OCI-LY7 (cell line): Measurements from ENCODE around the gene CLDN8. TPM values are rescaled to one million over a fixed set of nuclear protein-coding genes. Genes with fewer than 3 reads are reported as not detected.

Source experiments
- BruUV-seq: library from RNA; stranded (reverse); fragments of 400-500 nt; replicated peaks from 2 replicates; lab custom pipeline; 2021; lab: Mats Ljungman, UMichigan
- CTCF ChIA-PET: fragments of 300-600 bp; sonication (Branson Sonifier 250); formaldehyde crosslinking; loops from one replicate; lab custom pipeline; 2022; ENCODE audit warnings: antibody characterized with exemption; ENCODE audit not compliant: unreplicated experiment; lab: Charles Lee
- POLR2A ChIA-PET: fragments of 300-600 bp; sonication (Branson Sonifier 250); formaldehyde crosslinking; loops from one replicate; lab custom pipeline; 2022; ENCODE audit warnings: antibody characterized with exemption; lab: Charles Lee
- DNase-seq: peaks from one replicate; pipeline ENCODE4 v3.0.0-alpha.2; 2015; ENCODE audit warnings: low spot score
- H2AFZ ChIP-seq: fragments of 200-600 bp; sonication (generic), shearing (Covaris generic); 2 replicates; pipeline ENCODE4 v1.6.1; 2014; ENCODE audit warnings: mild to moderate bottlenecking, antibody characterized with exemption, low read length, moderate library complexity
- H3K27ac ChIP-seq: fragments of 200-600 bp; sonication (generic); 2 replicates; pipeline ENCODE4 v1.5.1; 2014; ENCODE audit warnings: mixed run types, low read depth, mild to moderate bottlenecking, moderate library complexity, low read length, inconsistent platforms; ENCODE audit not compliant: poor library complexity, severe bottlenecking
- H3K36me3 ChIP-seq: fragments of 200-600 bp; sonication (generic); 2 replicates; pipeline ENCODE4 v1.6.1; 2014; ENCODE audit warnings: mild to moderate bottlenecking, antibody characterized with exemption, low read length, moderate library complexity, mixed read lengths; ENCODE audit not compliant: insufficient read depth
- H3K4me1 ChIP-seq: fragments of 200-600 bp; sonication (generic); 2 replicates; pipeline ENCODE4 v1.5.1; 2014; ENCODE audit warnings: mild to moderate bottlenecking, low read length; ENCODE audit not compliant: insufficient read depth, poor library complexity, severe bottlenecking
- H3K4me2 ChIP-seq: fragments of 200-600 bp; sonication (generic); 2 replicates; pipeline ENCODE4 v1.6.1; 2014; ENCODE audit warnings: mild to moderate bottlenecking, low read length
- H3K4me3 ChIP-seq: fragments of 200-600 bp; sonication (generic); 2 replicates; pipeline ENCODE4 v1.5.1; 2014; ENCODE audit warnings: mild to moderate bottlenecking, low read depth, low read length; ENCODE audit not compliant: poor library complexity, severe bottlenecking
- H3K79me2 ChIP-seq: fragments of 200-600 bp; sonication (generic); 2 replicates; pipeline ENCODE4 v1.6.1; 2016; ENCODE audit warnings: low read depth, mild to moderate bottlenecking, low read length, moderate library complexity, mixed read lengths; ENCODE audit not compliant: insufficient read depth
- H3K9me2 ChIP-seq: fragments of 200-600 bp; sonication (generic); 2 replicates; pipeline ENCODE4 v1.6.1; 2016; ENCODE audit warnings: mild to moderate bottlenecking, low read length, mixed read lengths; ENCODE audit not compliant: insufficient read depth
- H3K9me3 ChIP-seq: fragments of 200-600 bp; sonication (generic); 2 replicates; pipeline ENCODE4 v1.6.1; 2014; ENCODE audit warnings: mild to moderate bottlenecking, mixed run types, low read length, mixed read lengths
- H4K20me1 ChIP-seq: fragments of 200-600 bp; sonication (generic); 2 replicates; pipeline ENCODE4 v1.6.1; 2014; ENCODE audit warnings: mild to moderate bottlenecking, antibody characterized with exemption, low read length, moderate library complexity, mixed read lengths; ENCODE audit not compliant: insufficient read depth
- EZH2phosphoT487 ChIP-seq: fragments of 200-600 bp; sonication (generic); IDR thresholded peaks from 2 replicates; pipeline ENCODE4 v1.6.1; 2018; ENCODE audit warnings: low read depth, borderline replicate concordance, mild to moderate bottlenecking, mixed run types, antibody characterized with exemption, low read length, moderate library complexity, mixed read lengths
- intact Hi-C: fragments of 100-400 bp; cut with micrococcal nuclease; formaldehyde crosslinking; loops from one replicate; pipeline ENCODE4 v1.10.0; 2022; ENCODE audit not compliant: unreplicated experiment
- total RNA-seq, 2 experiments: library from RNA; depleted of rRNA in 1 of 2; stranded (reverse); fragments of >200 nt in 1 of 2; shearing (Covaris generic) in 1 of 2; gene quantifications; 2 replicates each; pipeline ENCODE4 v1.2.3, GENCODE V29; 2014 to 2022
- TF ChIP-seq, protein P1 (sequence below): fragments of 200-600 bp; sonication (generic); conservative IDR thresholded peaks from 2 replicates; pipeline ENCODE4 v1.5.1; 2014; ENCODE audit warnings: mild to moderate bottlenecking, antibody characterized with exemption, low read length, moderate library complexity, mixed read lengths

The CLDN8 gene
- total RNA-seq, 2 experiments from 2014 or later = not detected

DNA sequence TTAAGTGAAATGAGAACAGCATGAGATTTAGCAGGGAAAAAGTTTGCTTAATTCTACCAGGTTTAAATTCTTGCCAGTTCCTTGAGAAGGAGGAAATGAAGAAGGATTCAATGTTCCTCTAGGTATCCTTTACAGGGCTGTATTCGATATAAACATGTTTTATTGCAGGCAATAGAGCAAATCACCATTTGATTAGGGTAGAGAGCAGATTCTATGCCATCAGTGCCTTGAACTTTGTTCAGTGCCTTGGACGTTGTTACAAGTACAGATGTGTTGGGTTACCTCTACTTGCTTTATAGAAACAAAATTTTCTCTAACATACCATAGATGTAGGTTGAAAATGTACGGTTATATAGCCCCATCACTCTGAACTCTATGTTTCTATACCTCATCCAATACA, 18.2 kb upstream of the CLDN8 start:
- H3K9me2 ChIP-seq = no peaks in the 10 kb centered on the region
- no TSS peak for BruUV-seq
- intact Hi-C loops = loop anchor here (10.0 kb wide), 1 partner anchor 61 kb away; no protein-coding TSS in a partner anchor
- no peak overlapping the region for H3K4me2 ChIP-seq
- no peaks in the 10 kb centered on the region for H3K36me3 ChIP-seq
- H4K20me1 ChIP-seq = no peaks in the 10 kb centered on the region
- H3K4me1 ChIP-seq = no peaks in the 10 kb centered on the region
- no peak overlapping the region for H3K27ac ChIP-seq
- no peak for DNase-seq
- POLR2A ChIA-PET = interaction anchor here (1.0 to 1.4 kb wide), 3 partner anchors 9 to 209 kb away, joined by 3 to 6 read pairs (median 3); no protein-coding TSS in a partner anchor
- no peak overlapping the region for H3K4me3 ChIP-seq
- no peaks in the 10 kb centered on the region for H3K9me3 ChIP-seq
- TF ChIP-seq, protein P1, sequence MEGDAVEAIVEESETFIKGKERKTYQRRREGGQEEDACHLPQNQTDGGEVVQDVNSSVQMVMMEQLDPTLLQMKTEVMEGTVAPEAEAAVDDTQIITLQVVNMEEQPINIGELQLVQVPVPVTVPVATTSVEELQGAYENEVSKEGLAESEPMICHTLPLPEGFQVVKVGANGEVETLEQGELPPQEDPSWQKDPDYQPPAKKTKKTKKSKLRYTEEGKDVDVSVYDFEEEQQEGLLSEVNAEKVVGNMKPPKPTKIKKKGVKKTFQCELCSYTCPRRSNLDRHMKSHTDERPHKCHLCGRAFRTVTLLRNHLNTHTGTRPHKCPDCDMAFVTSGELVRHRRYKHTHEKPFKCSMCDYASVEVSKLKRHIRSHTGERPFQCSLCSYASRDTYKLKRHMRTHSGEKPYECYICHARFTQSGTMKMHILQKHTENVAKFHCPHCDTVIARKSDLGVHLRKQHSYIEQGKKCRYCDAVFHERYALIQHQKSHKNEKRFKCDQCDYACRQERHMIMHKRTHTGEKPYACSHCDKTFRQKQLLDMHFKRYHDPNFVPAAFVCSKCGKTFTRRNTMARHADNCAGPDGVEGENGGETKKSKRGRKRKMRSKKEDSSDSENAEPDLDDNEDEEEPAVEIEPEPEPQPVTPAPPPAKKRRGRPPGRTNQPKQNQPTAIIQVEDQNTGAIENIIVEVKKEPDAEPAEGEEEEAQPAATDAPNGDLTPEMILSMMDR = no peak
- no peak for TF ChIP-seq EZH2phosphoT487
- CTCF ChIA-PET = no interaction called here
- H3K79me2 ChIP-seq = no peaks in the 10 kb centered on the region
- no peak overlapping the region for H2AFZ ChIP-seq

DNA sequence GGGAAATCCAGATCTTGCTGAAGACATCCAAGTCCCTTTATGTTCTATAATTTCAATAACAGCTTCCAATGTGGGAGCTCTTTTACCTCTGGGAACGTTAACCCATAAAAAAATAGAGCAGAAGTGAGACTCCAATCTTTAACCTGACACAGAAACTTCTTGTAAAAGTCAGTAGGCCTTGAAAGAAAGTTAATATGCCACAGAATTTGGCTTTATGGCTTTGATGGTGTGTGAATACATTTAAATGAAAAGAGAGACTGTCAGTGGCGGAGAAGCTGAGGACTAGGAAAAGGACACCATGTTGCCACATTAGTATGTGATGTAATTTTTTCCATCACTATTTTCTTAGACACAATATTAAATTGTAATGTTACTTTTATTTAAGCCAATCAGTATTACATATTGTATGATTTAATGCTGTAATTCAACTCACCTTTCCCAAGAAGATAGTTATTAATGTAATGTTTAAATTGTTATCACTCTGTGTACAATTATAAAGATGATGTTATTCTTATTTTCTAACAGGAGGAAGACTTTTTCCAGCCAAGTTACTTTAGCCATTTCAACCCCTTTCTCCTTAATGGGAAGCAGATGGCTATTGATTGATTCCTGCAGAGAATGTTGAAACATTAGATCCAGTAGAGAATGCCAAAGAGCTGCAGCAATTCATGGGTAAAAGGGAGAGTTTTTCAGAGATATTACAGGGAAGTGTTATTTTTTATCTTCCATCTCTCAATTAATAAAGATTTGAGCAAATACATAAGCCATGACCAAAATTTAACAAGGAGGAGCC, 17.5 kb upstream of the CLDN8 start:
- ChIA-PET CTCF (no interaction called here), POLR2A (no interaction called here)
- Histone ChIP-seq H2AFZ (no peak overlapping the region), H3K4me3 (no peak overlapping the region), H4K20me1 (no peaks in the 10 kb centered on the region), H3K4me2 (no peak overlapping the region), H3K27ac (no peak overlapping the region), H3K4me1 (no peaks in the 10 kb centered on the region), H3K79me2 (no peaks in the 10 kb centered on the region), H3K9me2 (no peaks in the 10 kb centered on the region), H3K9me3 (no peaks in the 10 kb centered on the region), H3K36me3 (no peaks in the 10 kb centered on the region)
- no TSS peak for BruUV-seq
- TF ChIP-seq EZH2phosphoT487 = no peak
- TF ChIP-seq, protein P1 = no peak
- intact Hi-C loops = loop anchor here (10.0 kb wide), 1 partner anchor 61 kb away; no protein-coding TSS in a partner anchor
- no peak for DNase-seq

DNA sequence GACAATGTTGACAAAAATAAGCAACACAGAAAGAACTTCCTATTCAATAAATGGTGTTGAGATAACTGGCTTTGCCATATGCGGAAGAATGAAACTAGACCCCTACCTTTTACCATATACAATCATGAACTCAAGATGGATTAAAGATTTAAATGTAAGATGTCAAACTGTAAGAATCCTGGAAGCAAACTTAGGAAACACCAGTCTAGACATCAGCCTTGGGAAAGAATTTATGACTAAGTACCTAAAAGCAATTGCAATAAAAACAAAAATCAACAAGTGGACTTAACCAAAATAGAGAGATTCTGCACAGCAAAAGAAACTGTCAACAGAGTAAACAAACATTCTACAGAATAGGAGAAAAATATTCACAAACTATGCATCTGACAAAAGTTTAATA, 16.1 kb upstream of the CLDN8 start:
- no peaks in the 10 kb centered on the region for H3K9me3 ChIP-seq
- TF ChIP-seq, protein P1 = no peak
- no peak for TF ChIP-seq EZH2phosphoT487
- no peak overlapping the region for H3K4me3 ChIP-seq
- no TSS peak for BruUV-seq
- H2AFZ ChIP-seq = no peak overlapping the region
- no peak for DNase-seq
- H3K79me2 ChIP-seq = no peaks in the 10 kb centered on the region
- CTCF ChIA-PET = no interaction called here
- no peak overlapping the region for H3K4me2 ChIP-seq
- H3K4me1 ChIP-seq = no peaks in the 10 kb centered on the region
- H3K27ac ChIP-seq = no peak overlapping the region
- H3K36me3 ChIP-seq = no peaks in the 10 kb centered on the region
- H3K9me2 ChIP-seq = no peaks in the 10 kb centered on the region
- POLR2A ChIA-PET = no interaction called here
- intact Hi-C loops = loop anchor here (10.0 kb wide), 1 partner anchor 63 kb away; no protein-coding TSS in a partner anchor
- H4K20me1 ChIP-seq = no peaks in the 10 kb centered on the region
